H1 (cell line): ENCODE results near the gene HLA-F. TPM values are rescaled to one million over a fixed set of nuclear protein-coding genes. Genes with fewer than 3 reads are reported as not detected.

Experiments used
- CTCF ChIA-PET: fragments of 300-600 bp; sonication (Branson Sonifier 250); formaldehyde crosslinking; loops from one replicate; lab custom pipeline; 2021; ENCODE audit not compliant: partially characterized antibody; lab: Charles Lee
- POLR2A ChIA-PET: fragments of 300-600 bp; sonication (Branson Sonifier 250); formaldehyde crosslinking; loops from one replicate; lab custom pipeline; 2021; ENCODE audit warnings: inconsistent platforms; ENCODE audit not compliant: partially characterized antibody; lab: Charles Lee
- DNase-seq, 2 experiments: peaks; one replicate each; pipeline versions ENCODE4 v3.0.0 to v3.0.0-alpha.2; 2010 to 2022; ENCODE audit warnings: low spot score in 2 of 2, low read depth in 1 of 2, mixed read lengths in 1 of 2
- FAIRE-seq: peaks from 2 replicates; lab custom pipeline; 2011; peaks lifted over from hg19 to GRCh38; lab: Jason Lieb, UNC
- H2AFZ ChIP-seq: 2 replicates; pipeline ENCODE4 v1.8.1; 2012; ENCODE audit warnings: low read length, inconsistent platforms
- H2AK5ac ChIP-seq: 2 replicates; pipeline ENCODE4 v1.6.1; 2013; ENCODE audit warnings: low read depth, low read length
- H2BK120ac ChIP-seq: replicated peaks from 2 replicates; pipeline ENCODE3; 2013; ENCODE audit warnings: low read depth, low read length, inconsistent platforms
- H2BK12ac ChIP-seq: 2 replicates; pipeline ENCODE4 v1.6.1; 2013; ENCODE audit warnings: low read depth, low read length
- H2BK15ac ChIP-seq: 2 replicates; pipeline ENCODE4 v1.6.1; 2013; ENCODE audit warnings: low read length
- H2BK20ac ChIP-seq: 2 replicates; pipeline ENCODE4 v1.6.1; 2013; ENCODE audit warnings: low read length
- H2BK5ac ChIP-seq: 2 replicates; pipeline ENCODE4 v1.6.1; 2013; ENCODE audit warnings: low read depth, low read length
- H3K14ac ChIP-seq: 2 replicates; pipeline ENCODE4 v1.6.1; 2013; ENCODE audit warnings: inconsistent platforms; ENCODE audit not compliant: insufficient read length
- H3K18ac ChIP-seq: 2 replicates; pipeline ENCODE4 v1.6.1; 2013; ENCODE audit warnings: low read length; ENCODE audit errors: extremely low read depth
- H3K23ac ChIP-seq: 2 replicates; pipeline ENCODE4 v1.6.1; 2013; ENCODE audit warnings: inconsistent platforms; ENCODE audit not compliant: insufficient read length
- H3K23me2 ChIP-seq: 2 replicates; pipeline ENCODE4 v1.6.1; 2013; ENCODE audit warnings: low read depth, low read length
- H3K27ac ChIP-seq: 2 replicates; pipeline ENCODE4 v1.6.1; 2011; ENCODE audit warnings: low read depth, low read length, inconsistent platforms
- H3K27me3 ChIP-seq, 4 experiments: replicated peaks in 1 of 4; 1 replicate in 1 of 4; 2 replicates in 3 of 4; pipeline versions ENCODE4 v1.6.1 to v1.8.1; 2011 to 2013; ENCODE audit warnings: low read length in 3 of 4, mild to moderate bottlenecking in 3 of 4, inconsistent platforms in 2 of 4, mixed read lengths in 2 of 4, moderate library complexity in 1 of 4; ENCODE audit not compliant: control insufficient read depth in 3 of 4, insufficient read depth in 3 of 4; ENCODE audit errors: extremely low read depth in 1 of 4
- H3K36me3 ChIP-seq, 4 experiments: 2 replicates each; pipeline versions ENCODE4 v1.6.1 to v1.8.1; 2011 to 2013; ENCODE audit warnings: mild to moderate bottlenecking in 4 of 4, low read length in 3 of 4, moderate library complexity in 2 of 4, control low read depth in 1 of 4, inconsistent platforms in 1 of 4; ENCODE audit not compliant: insufficient read depth in 4 of 4, control insufficient read depth in 2 of 4
- H3K4ac ChIP-seq: replicated peaks from 2 replicates; pipeline ENCODE3; 2013; ENCODE audit warnings: low read length, low read depth, mixed read lengths, inconsistent platforms; ENCODE audit not compliant: insufficient read length
- H3K4me1 ChIP-seq, 4 experiments: replicated peaks in 1 of 4; 1 replicate in 1 of 4; 2 replicates in 3 of 4; pipeline versions ENCODE4 v1.6.1 to v1.8.1; 2011 to 2013; ENCODE audit warnings: low read length in 3 of 4, inconsistent platforms in 2 of 4, mixed read lengths in 1 of 4; ENCODE audit not compliant: insufficient read depth in 4 of 4, control insufficient read depth in 3 of 4
- H3K4me2 ChIP-seq, 2 experiments: 2 replicates each; pipeline versions ENCODE4 v1.6.1 to v1.8.1; 2011 to 2013; ENCODE audit warnings: low read depth in 2 of 2, low read length in 2 of 2, control low read depth in 1 of 2, inconsistent platforms in 1 of 2, mild to moderate bottlenecking in 1 of 2; ENCODE audit not compliant: insufficient read depth in 1 of 2
- H3K4me3 ChIP-seq, 4 experiments: fragments of 200-600, 300-600 bp in 1 of 4; sonication (generic), shearing (Covaris generic), sonication (Bioruptor Twin) in 1 of 4; 2 replicates each; pipeline versions ENCODE4 v1.5.1 to v1.8.1; 2011 to 2016; ENCODE audit warnings: low read length in 4 of 4, low read depth in 3 of 4, control low read depth in 2 of 4, inconsistent platforms in 2 of 4, mild to moderate bottlenecking in 2 of 4, mixed read lengths in 1 of 4, moderate library complexity in 1 of 4; ENCODE audit not compliant: insufficient read depth in 2 of 4; ENCODE audit errors: extremely low read depth in 1 of 4
- H3K56ac ChIP-seq: replicated peaks from 2 replicates; pipeline ENCODE3; 2013; ENCODE audit warnings: low read depth, mild to moderate bottlenecking, mixed read lengths, low read length, inconsistent platforms; ENCODE audit not compliant: insufficient read length
- H3K79me1 ChIP-seq: 2 replicates; pipeline ENCODE4 v1.6.1; 2013; ENCODE audit warnings: low read depth, low read length, control low read depth
- H3K79me2 ChIP-seq, 2 experiments: 2 replicates each; pipeline versions ENCODE4 v1.6.1 to v1.8.1; 2012 to 2013; ENCODE audit warnings: low read length in 2 of 2, mild to moderate bottlenecking in 2 of 2, inconsistent platforms in 1 of 2; ENCODE audit not compliant: insufficient read depth in 2 of 2, control insufficient read depth in 1 of 2
- H3K9ac ChIP-seq, 4 experiments: replicated peaks in 1 of 4; 1 replicate in 1 of 4; 2 replicates in 3 of 4; pipeline versions ENCODE4 v1.6.1 to v1.8.1; 2011 to 2013; ENCODE audit warnings: low read depth in 3 of 4, low read length in 3 of 4, control low read depth in 2 of 4, mild to moderate bottlenecking in 2 of 4, moderate library complexity in 2 of 4, inconsistent platforms in 1 of 4; ENCODE audit errors: extremely low read depth in 1 of 4
- H3K9me3 ChIP-seq, 2 experiments: 2 replicates each; pipeline versions ENCODE4 v1.6.1 to v1.8.1; 2012 to 2013; ENCODE audit warnings: mild to moderate bottlenecking in 2 of 2, moderate library complexity in 2 of 2, control low read depth in 1 of 2, inconsistent platforms in 1 of 2, low read depth in 1 of 2, low read length in 1 of 2, mixed read lengths in 1 of 2; ENCODE audit not compliant: insufficient read depth in 2 of 2
- H4K20me1 ChIP-seq, 2 experiments: replicated peaks in 1 of 2; 2 replicates each; pipeline versions ENCODE3 to v1.8.1; 2011 to 2013; ENCODE audit warnings: inconsistent platforms in 2 of 2, low read length in 2 of 2, mild to moderate bottlenecking in 1 of 2; ENCODE audit not compliant: insufficient read depth in 2 of 2, control insufficient read depth in 1 of 2
- H4K5ac ChIP-seq: 2 replicates; pipeline ENCODE4 v1.6.1; 2013; ENCODE audit warnings: low read length, low read depth, mixed read lengths, inconsistent platforms; ENCODE audit not compliant: insufficient read length
- H4K8ac ChIP-seq: 2 replicates; pipeline ENCODE4 v1.8.0; 2013; ENCODE audit warnings: mild to moderate bottlenecking, moderate library complexity, low read length, inconsistent platforms; ENCODE audit not compliant: insufficient read depth; ENCODE audit errors: extremely low read depth
- H4K91ac ChIP-seq: replicated peaks from 2 replicates; pipeline ENCODE3; 2013; ENCODE audit warnings: low read length, mixed read lengths, inconsistent platforms; ENCODE audit not compliant: insufficient read length
- ASH2L ChIP-seq: fragments of 200-600, 300-600 bp; sonication (generic); IDR thresholded peaks from one replicate; pipeline ENCODE4 v1.7.1; 2017; ENCODE audit warnings: low read length
- CEBPB ChIP-seq: IDR thresholded peaks from 2 replicates; pipeline ENCODE4 v1.6.1; 2012; ENCODE audit warnings: low read depth, low read length
- KDM4A ChIP-seq: IDR thresholded peaks from one replicate; pipeline ENCODE4 v1.7.1; 2012; ENCODE audit warnings: low read depth, mild to moderate bottlenecking, moderate library complexity, low read length, inconsistent platforms; ENCODE audit not compliant: severe bottlenecking
- POU5F1 ChIP-seq: IDR thresholded peaks from 2 replicates; pipeline ENCODE4 v1.6.1; 2011; ENCODE audit warnings: low read depth, mild to moderate bottlenecking, low read length, moderate library complexity
- RFX5 ChIP-seq: IDR thresholded peaks from 2 replicates; pipeline ENCODE4 v1.6.1; 2011; ENCODE audit warnings: low read depth, low read length, improper control_type of control experiment, borderline replicate concordance
- TAF1 ChIP-seq: IDR thresholded peaks from 2 replicates; pipeline ENCODE4 v1.6.1; 2011; ENCODE audit warnings: mild to moderate bottlenecking, low read depth, low read length
- TEAD4 ChIP-seq: IDR thresholded peaks from 2 replicates; pipeline ENCODE4 v1.6.1; 2012; ENCODE audit warnings: low read depth, low read length, inconsistent platforms, mixed read lengths
- ZNF274 ChIP-seq: IDR thresholded peaks from 2 replicates; pipeline ENCODE4 v1.7.0; 2012; ENCODE audit warnings: low read length, borderline replicate concordance; ENCODE audit errors: extremely low read depth
- WGBS, 2 experiments: shearing (Covaris generic) in 1 of 2; methylation state at CpG; one replicate each; pipeline versions ENCODE4 v1.1.6 to v1.1.7; 2013 to 2015; ENCODE audit warnings: low lambda C conversion rate in 2 of 2, mixed read lengths in 2 of 2, inconsistent platforms in 1 of 2, low coverage in 1 of 2, missing lambda C conversion rate in 1 of 2; ENCODE audit not compliant: insufficient replicate concordance in 2 of 2, insufficient coverage in 1 of 2, insufficient read length in 1 of 2; ENCODE audit errors: extremely low coverage in 1 of 2, missing lambda C conversion rate in 1 of 2; 5-methylcytosine and 5-hydroxymethylcytosine counted together
- polyA plus RNA-seq, 7 experiments: library from polyadenylated mRNA; depleted of rRNA in 3 of 7; stranded (reverse) in 5 of 7; unstranded in 2 of 7; fragments of >200 nt in 5 of 7; fragments of 200-250 nt in 2 of 7; gene quantifications; 1 replicate in 5 of 7; 2 replicates in 1 of 7; 4 replicates in 1 of 7; pipeline versions ENCODE4 v1.2.1 to v1.2.3, GENCODE V29; 2011 to 2013; ENCODE audit warnings: missing spikeins in 2 of 7, mixed read lengths in 2 of 7
- total RNA-seq: library from RNA; stranded (reverse); fragmentation: NEBNext Ultra II Directional; extraction: Animal tissue kit (Norgen Biotek cat#: 25700); gene quantifications from 2 replicates; pipeline ENCODE4 v1.2.1, GENCODE V29; 2021
- TF ChIP-seq, protein P1 (sequence below): IDR thresholded peaks from 2 replicates; pipeline ENCODE4 v1.6.1; 2012; ENCODE audit warnings: low read length, inconsistent platforms
- TF ChIP-seq, protein P2 (sequence below): IDR thresholded peaks from 2 replicates; pipeline ENCODE4 v1.6.1; 2011; ENCODE audit warnings: low read depth, mild to moderate bottlenecking, low read length; ENCODE audit not compliant: insufficient read depth

HLA-F gene
- total and polyA plus RNA-seq, 2 of the 8 experiments (the other 6 are each of a cell fraction or from before 2014, with no cell fraction given) = 9.6 to 11.7 TPM

DNA sequence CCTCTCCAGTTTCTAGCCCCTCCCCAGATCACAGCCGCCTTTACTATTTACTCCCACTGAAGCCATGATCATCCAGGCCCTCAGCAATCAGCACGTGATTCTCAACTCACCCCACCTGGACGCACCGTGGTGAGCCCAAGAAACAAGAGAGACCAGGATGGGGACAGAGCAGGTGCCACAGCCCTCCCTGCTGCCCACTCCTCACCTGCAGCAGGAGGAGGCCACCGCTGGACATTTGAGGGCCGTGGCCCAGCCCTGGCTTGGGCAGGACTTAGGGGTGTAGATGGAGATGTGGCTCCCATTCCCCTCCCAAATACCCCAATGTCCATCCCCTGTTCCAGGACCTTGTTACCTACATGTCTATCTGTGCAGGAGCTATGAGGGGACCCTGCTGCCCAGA, 20.3 kb downstream of the HLA-F start:
- FAIRE-seq = no peak
- Histone ChIP-seq H3K18ac (no peak overlapping the region), H3K4me3 (no peak overlapping the region), H4K91ac (no peak overlapping the region), H3K27ac (no peak overlapping the region), H3K27me3 (peaks cover 3 to 13% (median 12%) of the 10 kb centered on the region in 4 experiments), H2BK120ac (no peak overlapping the region), H4K5ac (no peak overlapping the region), H2AFZ (no peak overlapping the region), H3K4ac (no peak overlapping the region), H4K20me1 (peaks cover 0 to 6% of the 10 kb centered on the region in 2 experiments), H3K4me1 (peaks cover 0 to 11% (median 6%) of the 10 kb centered on the region in 4 experiments; a peak in 4 of 7 replicates), H4K8ac (no peak overlapping the region), H3K79me2 (no peaks in the 10 kb centered on the region), H3K23ac (no peak overlapping the region), H2BK20ac (no peak overlapping the region), H2BK15ac (no peak overlapping the region), H3K4me2 (no peak overlapping the region), H3K79me1 (peaks cover 4% of the 10 kb centered on the region; the same call in 1 of the 2 replicates), H2AK5ac (no peak overlapping the region), H3K14ac (no peak overlapping the region)
- no peak for DNase-seq
- TF ChIP-seq RFX5 (no peak), TAF1 (no peak), POU5F1 (no peak), CEBPB (no peak), TEAD4 (no peak), ASH2L (no peak), ZNF274 (no peak), KDM4A (no peak)
- TF ChIP-seq, protein P1, sequence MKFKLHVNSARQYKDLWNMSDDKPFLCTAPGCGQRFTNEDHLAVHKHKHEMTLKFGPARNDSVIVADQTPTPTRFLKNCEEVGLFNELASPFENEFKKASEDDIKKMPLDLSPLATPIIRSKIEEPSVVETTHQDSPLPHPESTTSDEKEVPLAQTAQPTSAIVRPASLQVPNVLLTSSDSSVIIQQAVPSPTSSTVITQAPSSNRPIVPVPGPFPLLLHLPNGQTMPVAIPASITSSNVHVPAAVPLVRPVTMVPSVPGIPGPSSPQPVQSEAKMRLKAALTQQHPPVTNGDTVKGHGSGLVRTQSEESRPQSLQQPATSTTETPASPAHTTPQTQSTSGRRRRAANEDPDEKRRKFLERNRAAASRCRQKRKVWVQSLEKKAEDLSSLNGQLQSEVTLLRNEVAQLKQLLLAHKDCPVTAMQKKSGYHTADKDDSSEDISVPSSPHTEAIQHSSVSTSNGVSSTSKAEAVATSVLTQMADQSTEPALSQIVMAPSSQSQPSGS = no peak
- TF ChIP-seq, protein P2, sequence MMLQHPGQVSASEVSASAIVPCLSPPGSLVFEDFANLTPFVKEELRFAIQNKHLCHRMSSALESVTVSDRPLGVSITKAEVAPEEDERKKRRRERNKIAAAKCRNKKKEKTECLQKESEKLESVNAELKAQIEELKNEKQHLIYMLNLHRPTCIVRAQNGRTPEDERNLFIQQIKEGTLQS = no peak
- TF ChIP-seq, all 59 proteins: peak for 0
- no peak overlapping the region for H3K56ac ChIP-seq
- H3K9me3 ChIP-seq = no peaks in the 10 kb centered on the region
- peaks cover 7% of the 10 kb centered on the region for H3K23me2 ChIP-seq
- whole genome bisulfite sequencing, 2 experiments = 89% methylated on average over 6 of the region's 6 CpGs; no CpG with 5 or more reads in 1 of the 2 experiments
- H2BK12ac ChIP-seq = no peak overlapping the region
- no peak overlapping the region for H2BK5ac ChIP-seq
- POLR2A ChIA-PET = no interaction called here
- H3K36me3 ChIP-seq = no peaks in the 10 kb centered on the region
- CTCF ChIA-PET = interaction anchor here (1.4 to 4.3 kb wide), 2 partner anchors 8 to 91 kb away, joined by 3 to 33 read pairs; no protein-coding TSS in a partner anchor
- no peak overlapping the region for H3K9ac ChIP-seq
